GM19324 (cell line): ENCODE measurements around the gene CDH22.

Experiments used
- ATAC-seq: cut with Tn5 transposase; IDR thresholded peaks from one replicate; pipeline ENCODE4 v1.9.1; 2021; ENCODE audit warnings: mild to moderate bottlenecking, moderate library complexity; ENCODE audit not compliant: unreplicated experiment, low FRiP score

The CDH22 gene

GRCh38 chr20:46130534-46130933 lies 177.8 kb downstream of the CDH22 start:
- ATAC-seq, result no peak

- no peak for ATAC-seq
These were observed 178.3 kb downstream of the CDH22 start for GRCh38 chr20:46129955-46130481.

- no peak for ATAC-seq
These were observed 179.8 kb downstream of the CDH22 start for GRCh38 chr20:46128310-46129151.

GRCh38 chr20:46127396-46128010 lies 180.8 kb downstream of the CDH22 start:
- ATAC-seq, result no peak

GRCh38 chr20:46126440-46127056 lies 181.8 kb downstream of the CDH22 start:
- no peak for ATAC-seq
